WTC11 (cell line): ENCODE measurements around the gene C12orf75.

Source experiments
- CREB1 ChIP-seq: sonication (generic); formaldehyde crosslinking; IDR thresholded peaks from 2 replicates; pipeline ENCODE4 v1.8.0; 2023; ENCODE audit warnings: mild to moderate bottlenecking, missing genetic modification reagents
- ZBTB21 ChIP-seq: sonication (generic); formaldehyde crosslinking; IDR thresholded peaks from 2 replicates; pipeline ENCODE4 v1.8.1; 2023; ENCODE audit warnings: mild to moderate bottlenecking, missing genetic modification reagents, borderline replicate concordance
- TF ChIP-seq, protein P1 (sequence below): fragments of 200-600 bp; IDR thresholded peaks from 2 replicates; pipeline ENCODE4 v1.8.0; 2022; ENCODE audit warnings: antibody characterized with exemption
- TF ChIP-seq, protein P2 (sequence below): sonication (generic); formaldehyde crosslinking; IDR thresholded peaks from 2 replicates; pipeline ENCODE4 v1.8.1; 2022; ENCODE audit warnings: low read depth, missing genetic modification reagents, borderline replicate concordance

DNA sequence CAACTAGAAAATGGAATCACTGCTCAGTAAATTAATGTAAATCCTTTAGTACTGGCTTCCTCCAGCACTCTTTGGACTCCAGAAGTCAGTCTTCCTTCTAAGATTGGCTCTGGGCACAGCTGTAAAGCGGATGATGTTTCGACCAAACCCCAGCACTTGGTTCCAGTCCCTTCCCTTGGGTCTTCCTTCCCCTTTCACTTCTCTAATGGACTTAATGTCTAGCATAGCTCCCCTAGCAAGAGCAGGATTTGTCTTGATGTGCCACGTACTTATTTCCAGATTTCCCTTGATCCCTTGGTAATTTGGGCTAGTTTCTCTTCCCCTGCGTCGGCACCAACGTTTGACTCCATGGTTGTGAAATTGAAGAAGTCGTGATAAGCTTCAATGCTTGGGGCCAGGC, 28.3 kb downstream of the C12orf75 start:
- TF ChIP-seq, protein P1, sequence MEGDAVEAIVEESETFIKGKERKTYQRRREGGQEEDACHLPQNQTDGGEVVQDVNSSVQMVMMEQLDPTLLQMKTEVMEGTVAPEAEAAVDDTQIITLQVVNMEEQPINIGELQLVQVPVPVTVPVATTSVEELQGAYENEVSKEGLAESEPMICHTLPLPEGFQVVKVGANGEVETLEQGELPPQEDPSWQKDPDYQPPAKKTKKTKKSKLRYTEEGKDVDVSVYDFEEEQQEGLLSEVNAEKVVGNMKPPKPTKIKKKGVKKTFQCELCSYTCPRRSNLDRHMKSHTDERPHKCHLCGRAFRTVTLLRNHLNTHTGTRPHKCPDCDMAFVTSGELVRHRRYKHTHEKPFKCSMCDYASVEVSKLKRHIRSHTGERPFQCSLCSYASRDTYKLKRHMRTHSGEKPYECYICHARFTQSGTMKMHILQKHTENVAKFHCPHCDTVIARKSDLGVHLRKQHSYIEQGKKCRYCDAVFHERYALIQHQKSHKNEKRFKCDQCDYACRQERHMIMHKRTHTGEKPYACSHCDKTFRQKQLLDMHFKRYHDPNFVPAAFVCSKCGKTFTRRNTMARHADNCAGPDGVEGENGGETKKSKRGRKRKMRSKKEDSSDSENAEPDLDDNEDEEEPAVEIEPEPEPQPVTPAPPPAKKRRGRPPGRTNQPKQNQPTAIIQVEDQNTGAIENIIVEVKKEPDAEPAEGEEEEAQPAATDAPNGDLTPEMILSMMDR: no peak
- no peak for TF ChIP-seq CREB1 (CRISPR knock-in tag)
- no peak for TF ChIP-seq ZBTB21
- TF ChIP-seq, protein P2, sequence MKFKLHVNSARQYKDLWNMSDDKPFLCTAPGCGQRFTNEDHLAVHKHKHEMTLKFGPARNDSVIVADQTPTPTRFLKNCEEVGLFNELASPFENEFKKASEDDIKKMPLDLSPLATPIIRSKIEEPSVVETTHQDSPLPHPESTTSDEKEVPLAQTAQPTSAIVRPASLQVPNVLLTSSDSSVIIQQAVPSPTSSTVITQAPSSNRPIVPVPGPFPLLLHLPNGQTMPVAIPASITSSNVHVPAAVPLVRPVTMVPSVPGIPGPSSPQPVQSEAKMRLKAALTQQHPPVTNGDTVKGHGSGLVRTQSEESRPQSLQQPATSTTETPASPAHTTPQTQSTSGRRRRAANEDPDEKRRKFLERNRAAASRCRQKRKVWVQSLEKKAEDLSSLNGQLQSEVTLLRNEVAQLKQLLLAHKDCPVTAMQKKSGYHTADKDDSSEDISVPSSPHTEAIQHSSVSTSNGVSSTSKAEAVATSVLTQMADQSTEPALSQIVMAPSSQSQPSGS (CRISPR knock-in tag): no peak
